ENCODE results near the gene ETV3L. TPM values are rescaled to one million over a fixed set of nuclear protein-coding genes. Genes with fewer than 3 reads are reported as not detected.

The ETV3L gene
- total and polyA plus RNA-seq, 2 donors, result 0.14 to 1.0 TPM

- Histone ChIP-seq H3K4me3 (ENCODE audit: low read length in 2 of 2) (no peak overlapping the region), H3K9me3 (ENCODE audit: control insufficient read depth in 2 of 2, insufficient read depth in 1 of 2, low read length in 1 of 2) (no peaks in the 10 kb centered on the region), H3K36me3 (ENCODE audit: control insufficient read depth in 2 of 2, insufficient read depth in 2 of 2, low read length in 1 of 2) (no peaks in the 10 kb centered on the region), H3K27me3 (ENCODE audit: control insufficient read depth in 2 of 2, insufficient read depth in 1 of 2, low read length in 1 of 2) (peaks cover 0 to 7% of the 10 kb centered on the region in 2 donors), H3K27ac (ENCODE audit: low read depth in 1 of 2, low read length in 1 of 2) (no peak overlapping the region), H3K4me1 (ENCODE audit: control insufficient read depth in 2 of 2, insufficient read depth in 2 of 2, low read length in 2 of 2) (no peaks in the 10 kb centered on the region)
- DNase-seq (ENCODE audit: low read depth in 6 of 9, low spot score in 9 of 9), result no peak
- 93% methylated on average over 8 of the region's 8 CpGs for WGBS
These were observed 6.8 kb downstream of the ETV3L start for GRCh38 chr1:157092831-157093230.

- DNase-seq (ENCODE audit: low read depth in 6 of 9, low spot score in 9 of 9), result no peak
These were observed 7.8 kb downstream of the ETV3L start for GRCh38 chr1:157091668-157092273.

GRCh38 chr1:157091186-157091585, 8.4 kb downstream of the ETV3L start:
- no peaks in the 10 kb centered on the region for H3K4me1 ChIP-seq (ENCODE audit: control insufficient read depth in 2 of 2, insufficient read depth in 2 of 2, low read length in 2 of 2)
- no peaks in the 10 kb centered on the region for H3K9me3 ChIP-seq (ENCODE audit: control insufficient read depth in 2 of 2, insufficient read depth in 1 of 2, low read length in 1 of 2)
- no peak overlapping the region for H3K27ac ChIP-seq (ENCODE audit: low read depth in 1 of 2, low read length in 1 of 2)
- DNase-seq (ENCODE audit: low read depth in 6 of 9, low spot score in 9 of 9), result no peak
- H3K4me3 ChIP-seq (ENCODE audit: low read length in 2 of 2), result no peak overlapping the region
- peaks cover 0 to 7% of the 10 kb centered on the region in 2 donors for H3K27me3 ChIP-seq (ENCODE audit: control insufficient read depth in 2 of 2, insufficient read depth in 1 of 2, low read length in 1 of 2)
- H3K36me3 ChIP-seq (ENCODE audit: control insufficient read depth in 2 of 2, insufficient read depth in 2 of 2, low read length in 1 of 2), result no peaks in the 10 kb centered on the region
- WGBS, result 95% methylated on average over 4 of the region's 4 CpGs

More at GRCh38 chr1:157091668-157092273, 7.8 kb downstream of the ETV3L start:
- Histone ChIP-seq H3K4me3 (ENCODE audit: low read length in 2 of 2) (no peak overlapping the region), H3K36me3 (ENCODE audit: control insufficient read depth in 2 of 2, insufficient read depth in 2 of 2, low read length in 1 of 2) (no peaks in the 10 kb centered on the region), H3K27me3 (ENCODE audit: control insufficient read depth in 2 of 2, insufficient read depth in 1 of 2, low read length in 1 of 2) (peaks cover 0 to 7% of the 10 kb centered on the region in 2 donors), H3K9me3 (ENCODE audit: control insufficient read depth in 2 of 2, insufficient read depth in 1 of 2, low read length in 1 of 2) (no peaks in the 10 kb centered on the region), H3K27ac (ENCODE audit: low read depth in 1 of 2, low read length in 1 of 2) (no peak overlapping the region), H3K4me1 (ENCODE audit: control insufficient read depth in 2 of 2, insufficient read depth in 2 of 2, low read length in 2 of 2) (no peaks in the 10 kb centered on the region)
- 80% methylated on average over 4 of the region's 4 CpGs for WGBS

- peaks cover 0 to 7% of the 10 kb centered on the region in 2 donors for H3K27me3 ChIP-seq (ENCODE audit: control insufficient read depth in 2 of 2, insufficient read depth in 1 of 2, low read length in 1 of 2)
- DNase-seq (ENCODE audit: low read depth in 6 of 9, low spot score in 9 of 9), result no peak
- WGBS, result 82% methylated on average over 3 of the region's 3 CpGs
These were observed 8.8 kb downstream of the ETV3L start for GRCh38 chr1:157090771-157091170.

GRCh38 chr1:157090196-157090647, 9.4 kb downstream of the ETV3L start:
- Histone ChIP-seq H3K36me3 (ENCODE audit: control insufficient read depth in 2 of 2, insufficient read depth in 2 of 2, low read length in 1 of 2) (no peaks in the 10 kb centered on the region), H3K9me3 (ENCODE audit: control insufficient read depth in 2 of 2, insufficient read depth in 1 of 2, low read length in 1 of 2) (no peaks in the 10 kb centered on the region), H3K27ac (ENCODE audit: low read depth in 1 of 2, low read length in 1 of 2) (no peak overlapping the region), H3K4me1 (ENCODE audit: control insufficient read depth in 2 of 2, insufficient read depth in 2 of 2, low read length in 2 of 2) (no peaks in the 10 kb centered on the region), H3K27me3 (ENCODE audit: control insufficient read depth in 2 of 2, insufficient read depth in 1 of 2, low read length in 1 of 2) (peaks cover 0 to 7% of the 10 kb centered on the region in 2 donors), H3K4me3 (ENCODE audit: low read length in 2 of 2) (no peak overlapping the region)
- WGBS, result 36% methylated on average over 10 of the region's 10 CpGs
- peak; percentile 26 to 84 (median 64) for DNase-seq (ENCODE audit: low read depth in 6 of 9, low spot score in 9 of 9)

More at GRCh38 chr1:157090771-157091170, 8.8 kb downstream of the ETV3L start:
- Histone ChIP-seq H3K9me3 (ENCODE audit: control insufficient read depth in 2 of 2, insufficient read depth in 1 of 2, low read length in 1 of 2) (no peaks in the 10 kb centered on the region), H3K4me1 (ENCODE audit: control insufficient read depth in 2 of 2, insufficient read depth in 2 of 2, low read length in 2 of 2) (no peaks in the 10 kb centered on the region), H3K36me3 (ENCODE audit: control insufficient read depth in 2 of 2, insufficient read depth in 2 of 2, low read length in 1 of 2) (no peaks in the 10 kb centered on the region), H3K27ac (ENCODE audit: low read depth in 1 of 2, low read length in 1 of 2) (no peak overlapping the region), H3K4me3 (ENCODE audit: low read length in 2 of 2) (no peak overlapping the region)

- peaks cover 0 to 7% of the 10 kb centered on the region in 2 donors for H3K27me3 ChIP-seq (ENCODE audit: control insufficient read depth in 2 of 2, insufficient read depth in 1 of 2, low read length in 1 of 2)
- H3K36me3 ChIP-seq (ENCODE audit: control insufficient read depth in 2 of 2, insufficient read depth in 2 of 2, low read length in 1 of 2), result no peaks in the 10 kb centered on the region
- no peaks in the 10 kb centered on the region for H3K9me3 ChIP-seq (ENCODE audit: control insufficient read depth in 2 of 2, insufficient read depth in 1 of 2, low read length in 1 of 2)
- peak in 1 of 9 donors; percentile 9 for DNase-seq (ENCODE audit: low read depth in 6 of 9, low spot score in 9 of 9)
- H3K27ac ChIP-seq (ENCODE audit: low read depth in 1 of 2, low read length in 1 of 2), result no peak overlapping the region
- no peaks in the 10 kb centered on the region for H3K4me1 ChIP-seq (ENCODE audit: control insufficient read depth in 2 of 2, insufficient read depth in 2 of 2, low read length in 2 of 2)
- no peak overlapping the region for H3K4me3 ChIP-seq (ENCODE audit: low read length in 2 of 2)
- WGBS, result 98% methylated on average over 9 of the region's 9 CpGs
These were observed 9.8 kb downstream of the ETV3L start for GRCh38 chr1:157089789-157090188.

- Histone ChIP-seq H3K4me1 (ENCODE audit: control insufficient read depth in 2 of 2, insufficient read depth in 2 of 2, low read length in 2 of 2) (no peaks in the 10 kb centered on the region), H3K27ac (ENCODE audit: low read depth in 1 of 2, low read length in 1 of 2) (no peak overlapping the region), H3K27me3 (ENCODE audit: control insufficient read depth in 2 of 2, insufficient read depth in 1 of 2, low read length in 1 of 2) (peaks cover 0 to 7% of the 10 kb centered on the region in 2 donors), H3K36me3 (ENCODE audit: control insufficient read depth in 2 of 2, insufficient read depth in 2 of 2, low read length in 1 of 2) (no peaks in the 10 kb centered on the region), H3K4me3 (ENCODE audit: low read length in 2 of 2) (no peak overlapping the region), H3K9me3 (ENCODE audit: control insufficient read depth in 2 of 2, insufficient read depth in 1 of 2, low read length in 1 of 2) (no peaks in the 10 kb centered on the region)
- no peak for DNase-seq (ENCODE audit: low read depth in 6 of 9, low spot score in 9 of 9)
These were observed 11.0 kb downstream of the ETV3L start for GRCh38 chr1:157088607-157089006.

GRCh38 chr1:157087030-157087429, 12.6 kb downstream of the ETV3L start:
- no peaks in the 10 kb centered on the region for H3K4me1 ChIP-seq (ENCODE audit: control insufficient read depth in 2 of 2, insufficient read depth in 2 of 2, low read length in 2 of 2)
- WGBS, result 97% methylated on average over 5 of the region's 5 CpGs
- H3K36me3 ChIP-seq (ENCODE audit: control insufficient read depth in 2 of 2, insufficient read depth in 2 of 2, low read length in 1 of 2), result no peaks in the 10 kb centered on the region
- no peaks in the 10 kb centered on the region for H3K9me3 ChIP-seq (ENCODE audit: control insufficient read depth in 2 of 2, insufficient read depth in 1 of 2, low read length in 1 of 2)
- H3K4me3 ChIP-seq (ENCODE audit: low read length in 2 of 2), result no peak overlapping the region
- no peak for DNase-seq (ENCODE audit: low read depth in 6 of 9, low spot score in 9 of 9)
- H3K27ac ChIP-seq (ENCODE audit: low read depth in 1 of 2, low read length in 1 of 2), result no peak overlapping the region
- peaks cover 0 to 7% of the 10 kb centered on the region in 2 donors for H3K27me3 ChIP-seq (ENCODE audit: control insufficient read depth in 2 of 2, insufficient read depth in 1 of 2, low read length in 1 of 2)

- no peak overlapping the region for H3K4me3 ChIP-seq (ENCODE audit: low read length in 2 of 2)
- H3K27me3 ChIP-seq (ENCODE audit: control insufficient read depth in 2 of 2, insufficient read depth in 1 of 2, low read length in 1 of 2), result peaks cover 0 to 7% of the 10 kb centered on the region in 2 donors
- WGBS, result 94% methylated on average over 6 of the region's 6 CpGs
- no peaks in the 10 kb centered on the region for H3K4me1 ChIP-seq (ENCODE audit: control insufficient read depth in 2 of 2, insufficient read depth in 2 of 2, low read length in 2 of 2)
- no peaks in the 10 kb centered on the region for H3K36me3 ChIP-seq (ENCODE audit: control insufficient read depth in 2 of 2, insufficient read depth in 2 of 2, low read length in 1 of 2)
- no peak for DNase-seq (ENCODE audit: low read depth in 6 of 9, low spot score in 9 of 9)
- no peak overlapping the region for H3K27ac ChIP-seq (ENCODE audit: low read depth in 1 of 2, low read length in 1 of 2)
- H3K9me3 ChIP-seq (ENCODE audit: control insufficient read depth in 2 of 2, insufficient read depth in 1 of 2, low read length in 1 of 2), result no peaks in the 10 kb centered on the region
These were observed 13.3 kb downstream of the ETV3L start for GRCh38 chr1:157086299-157086698.
